Testis (tissue), 2 donors: Measurements from ENCODE around the gene KLF9.

Experiments
- POLR2A ChIP-seq: fragments of 450-650 bp; IDR thresholded peaks from one replicate; pipeline ENCODE4 v1.6.1; 2017; ENCODE audit warnings: antibody characterized with exemption, mild to moderate bottlenecking, moderate library complexity
- TF ChIP-seq, protein P1 (sequence below), 3 experiments: fragments of 450-650 bp in 2 of 3; fragments of 200-600 bp in 1 of 3; sonication (generic) in 1 of 3; IDR thresholded peaks; one replicate each; pipeline ENCODE4 v1.5.1; 2016 to 2019; ENCODE audit warnings: antibody characterized with exemption in 3 of 3, mild to moderate bottlenecking in 2 of 3, moderate library complexity in 1 of 3

DNA sequence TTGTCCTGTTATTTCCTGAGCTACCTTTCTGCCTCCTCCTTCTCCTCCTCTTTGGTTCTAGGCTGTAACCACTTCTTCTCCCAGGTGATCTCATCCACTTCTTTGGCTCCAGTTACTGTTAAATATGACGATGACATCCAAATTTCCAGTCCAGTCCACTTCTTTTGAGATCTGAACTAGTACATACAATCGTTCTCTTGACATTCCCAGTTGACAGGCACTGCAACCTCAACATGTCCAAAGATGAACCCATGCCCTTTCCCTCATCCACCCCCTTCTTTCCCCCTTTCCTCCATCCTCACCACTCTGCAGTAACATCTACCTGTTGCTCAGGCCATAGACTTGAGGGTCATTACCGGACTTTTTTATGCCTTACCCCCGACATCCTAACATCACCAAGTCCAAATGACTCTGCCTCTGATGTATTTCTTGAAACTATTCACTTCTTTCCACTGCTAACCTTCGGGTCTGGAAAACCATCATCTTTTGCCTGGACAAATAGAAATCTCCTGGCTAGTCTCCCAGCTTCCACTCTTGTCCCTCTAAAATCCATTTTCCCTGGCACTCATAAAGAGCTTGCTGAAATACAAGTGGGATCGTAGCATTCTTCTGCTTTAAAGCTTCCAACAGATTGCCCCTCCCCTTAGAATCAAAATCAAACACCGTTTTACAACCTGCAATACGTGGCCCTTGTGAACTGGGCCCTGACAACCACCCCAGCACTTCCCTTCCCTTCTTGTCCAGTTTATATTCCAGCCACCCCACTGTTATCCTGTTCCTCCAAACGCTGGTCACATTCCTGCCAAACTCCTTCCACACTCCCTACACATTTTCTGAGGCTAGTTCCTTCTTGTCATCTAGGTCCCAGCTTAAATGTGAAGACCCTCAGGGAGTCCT lies 31.5 kb downstream of the KLF9 start:
- TF ChIP-seq, protein P1, sequence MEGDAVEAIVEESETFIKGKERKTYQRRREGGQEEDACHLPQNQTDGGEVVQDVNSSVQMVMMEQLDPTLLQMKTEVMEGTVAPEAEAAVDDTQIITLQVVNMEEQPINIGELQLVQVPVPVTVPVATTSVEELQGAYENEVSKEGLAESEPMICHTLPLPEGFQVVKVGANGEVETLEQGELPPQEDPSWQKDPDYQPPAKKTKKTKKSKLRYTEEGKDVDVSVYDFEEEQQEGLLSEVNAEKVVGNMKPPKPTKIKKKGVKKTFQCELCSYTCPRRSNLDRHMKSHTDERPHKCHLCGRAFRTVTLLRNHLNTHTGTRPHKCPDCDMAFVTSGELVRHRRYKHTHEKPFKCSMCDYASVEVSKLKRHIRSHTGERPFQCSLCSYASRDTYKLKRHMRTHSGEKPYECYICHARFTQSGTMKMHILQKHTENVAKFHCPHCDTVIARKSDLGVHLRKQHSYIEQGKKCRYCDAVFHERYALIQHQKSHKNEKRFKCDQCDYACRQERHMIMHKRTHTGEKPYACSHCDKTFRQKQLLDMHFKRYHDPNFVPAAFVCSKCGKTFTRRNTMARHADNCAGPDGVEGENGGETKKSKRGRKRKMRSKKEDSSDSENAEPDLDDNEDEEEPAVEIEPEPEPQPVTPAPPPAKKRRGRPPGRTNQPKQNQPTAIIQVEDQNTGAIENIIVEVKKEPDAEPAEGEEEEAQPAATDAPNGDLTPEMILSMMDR (IDR thresholded peaks at IDR 0.05) = no peak
- TF ChIP-seq POLR2A = no peak
